HG03520 (cell line): ENCODE measurements around the gene PLA2G1B.
"Not testable (repeated sequence)": the region's sequence is repeated elsewhere in the genome, so short reads cannot be mapped to it uniquely, and the experiment has no call there.

Experiments
- ATAC-seq: cut with Tn5 transposase; IDR thresholded peaks from one replicate; pipeline ENCODE4 v1.9.1; 2021; ENCODE audit warnings: mild to moderate bottlenecking, moderate library complexity; ENCODE audit not compliant: unreplicated experiment

The PLA2G1B gene

DNA sequence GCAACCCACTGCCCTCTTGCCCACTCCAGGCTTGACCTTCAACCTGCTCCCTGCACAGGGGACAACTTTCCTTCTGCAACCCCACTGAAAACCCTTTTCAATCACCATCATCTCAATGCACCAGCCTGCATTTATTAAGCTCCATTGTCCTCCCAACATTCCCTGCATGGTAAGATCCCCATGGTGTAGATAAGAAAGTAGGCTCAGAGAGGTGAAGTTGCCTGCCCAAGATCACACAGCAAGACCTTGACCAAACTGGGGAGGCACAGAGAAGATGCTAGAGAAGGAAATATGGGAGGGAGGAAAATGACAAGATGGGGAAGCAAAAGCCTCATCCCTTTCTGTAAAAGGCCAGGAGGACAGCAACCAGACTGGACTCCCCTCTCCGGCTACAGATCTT is 31.5 kb upstream of the PLA2G1B start:
- ATAC-seq: no peak

- ATAC-seq: no peak
Measured at GRCh38 chr12:120358412-120359100, 31.0 kb upstream of the PLA2G1B start.

GRCh38 chr12:120357104-120357503 is 29.5 kb upstream of the PLA2G1B start:
- no peak for ATAC-seq

- no peak for ATAC-seq
Measured at GRCh38 chr12:120356567-120357030, 29.0 kb upstream of the PLA2G1B start.

GRCh38 chr12:120353556-120354317 is 26.2 kb upstream of the PLA2G1B start:
- ATAC-seq: no peak

DNA sequence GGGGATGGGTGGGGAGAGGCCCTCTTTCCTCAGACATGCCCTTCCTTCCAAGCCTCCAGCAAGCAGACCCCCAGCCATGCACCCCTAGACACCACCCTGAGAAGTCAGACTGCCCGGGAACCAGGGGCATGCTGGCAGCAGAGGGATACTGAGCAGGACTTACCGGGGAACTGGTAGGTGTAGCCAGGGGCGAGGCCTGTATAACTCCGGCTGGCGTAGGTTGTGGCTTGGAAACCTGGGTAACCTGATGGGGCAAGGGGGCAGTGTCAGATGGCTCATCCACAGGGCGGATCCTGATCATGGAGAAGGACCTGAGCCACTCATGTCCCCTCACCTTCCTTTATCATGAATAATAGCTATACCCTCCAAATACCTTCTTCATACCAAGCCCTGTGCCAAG is 25.6 kb upstream of the PLA2G1B start:
- no peak for ATAC-seq

DNA sequence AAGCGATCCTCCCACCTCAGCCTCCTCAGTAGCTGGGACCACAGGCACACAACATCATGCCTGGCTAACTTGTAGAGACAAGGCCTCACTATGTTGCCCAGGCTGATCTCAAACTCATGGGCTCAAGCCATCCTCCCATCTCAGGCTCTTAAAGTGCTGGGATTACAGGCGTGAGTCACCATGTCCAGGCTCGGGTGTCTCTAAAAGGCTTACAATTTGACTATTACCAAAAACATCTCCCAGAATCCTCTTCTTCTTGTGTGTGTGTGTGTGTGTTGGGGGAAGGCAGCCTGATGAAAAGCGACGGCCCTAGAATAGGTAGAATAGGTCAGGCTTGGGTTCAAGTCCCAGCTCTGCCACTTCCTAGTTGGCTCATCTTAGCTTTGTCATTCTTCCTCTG is 24.5 kb upstream of the PLA2G1B start:
- ATAC-seq: no peak

- no peak for ATAC-seq
Measured at GRCh38 chr12:120350576-120351350, 23.2 kb upstream of the PLA2G1B start.

GRCh38 chr12:120347766-120348165 is 20.2 kb upstream of the PLA2G1B start:
- no peak for ATAC-seq

GRCh38 chr12:120346681-120347080 is 19.1 kb upstream of the PLA2G1B start:
- no peak for ATAC-seq

- ATAC-seq: no peak
Measured at GRCh38 chr12:120346031-120346430, 18.5 kb upstream of the PLA2G1B start.

GRCh38 chr12:120343692-120344091 is 16.1 kb upstream of the PLA2G1B start:
- no peak for ATAC-seq

DNA sequence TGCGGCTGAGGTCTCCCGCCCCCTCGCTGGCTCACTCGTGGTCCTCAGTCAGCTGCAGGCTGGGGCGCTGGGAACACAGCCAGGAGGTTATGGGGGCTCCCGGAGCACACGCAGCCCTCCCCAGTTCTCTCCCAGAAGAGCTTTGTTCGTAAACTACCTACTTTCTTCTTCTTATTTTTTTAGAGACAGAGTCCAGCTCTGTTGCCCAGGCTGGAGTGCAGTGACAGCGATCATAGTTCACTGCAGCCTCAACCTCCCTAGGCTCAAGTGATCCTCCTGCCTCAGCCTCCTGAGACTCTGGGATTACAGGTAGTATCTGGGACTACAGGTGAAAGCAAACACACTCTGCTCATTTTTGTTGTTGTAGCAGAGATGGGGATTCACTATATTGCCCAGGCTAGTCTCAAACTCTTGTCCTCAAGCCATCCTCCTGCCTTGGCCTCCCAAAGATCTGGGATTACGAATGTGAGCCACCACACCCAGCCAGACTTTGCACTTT is 15.5 kb upstream of the PLA2G1B start:
- ATAC-seq: no peak

DNA sequence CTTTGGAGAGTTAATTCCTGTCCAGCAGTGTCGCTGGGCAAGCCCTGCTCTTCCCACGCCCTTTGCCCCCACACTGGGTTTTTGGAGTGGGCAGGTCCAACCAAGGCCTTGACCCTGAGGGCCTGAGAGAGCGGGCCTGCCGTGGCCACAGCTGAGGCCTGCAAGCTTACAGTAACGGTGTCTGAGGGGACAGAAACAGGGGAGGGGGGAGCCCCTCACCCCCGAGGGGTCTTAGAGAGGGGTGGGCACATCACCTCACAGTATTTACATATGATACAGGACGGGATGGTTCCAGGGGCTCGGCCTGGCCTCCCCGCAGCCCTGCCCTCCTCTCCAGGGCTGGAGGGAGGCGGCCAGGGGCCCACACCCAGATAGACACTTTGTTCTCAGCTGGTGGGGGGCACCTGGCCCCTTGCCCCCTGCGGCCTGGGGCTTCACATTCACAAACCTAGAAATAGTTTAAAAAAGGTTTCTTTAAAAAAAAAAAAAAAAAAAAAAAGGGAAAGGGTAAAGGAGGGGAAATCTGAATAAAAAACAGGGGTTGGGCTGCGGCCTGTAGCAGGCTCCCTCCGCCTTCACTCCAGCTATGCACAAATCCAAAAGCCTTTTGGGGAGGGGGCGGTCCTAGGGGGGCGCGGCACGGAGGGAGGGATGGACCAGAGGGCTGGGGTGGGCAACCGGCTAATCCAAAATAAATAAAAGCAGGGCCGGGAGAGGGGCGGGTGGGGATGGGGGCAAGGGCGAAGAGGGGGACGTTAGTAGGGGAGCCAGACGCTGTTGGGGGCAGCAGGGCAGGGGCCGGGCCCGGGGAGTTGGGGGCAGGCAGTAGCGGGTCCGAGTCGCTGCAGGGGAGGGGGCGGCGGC is 14.8 kb upstream of the PLA2G1B start:
- ATAC-seq: no peak

GRCh38 chr12:120339256-120339655 is 11.7 kb upstream of the PLA2G1B start:
- ATAC-seq: no peak

DNA sequence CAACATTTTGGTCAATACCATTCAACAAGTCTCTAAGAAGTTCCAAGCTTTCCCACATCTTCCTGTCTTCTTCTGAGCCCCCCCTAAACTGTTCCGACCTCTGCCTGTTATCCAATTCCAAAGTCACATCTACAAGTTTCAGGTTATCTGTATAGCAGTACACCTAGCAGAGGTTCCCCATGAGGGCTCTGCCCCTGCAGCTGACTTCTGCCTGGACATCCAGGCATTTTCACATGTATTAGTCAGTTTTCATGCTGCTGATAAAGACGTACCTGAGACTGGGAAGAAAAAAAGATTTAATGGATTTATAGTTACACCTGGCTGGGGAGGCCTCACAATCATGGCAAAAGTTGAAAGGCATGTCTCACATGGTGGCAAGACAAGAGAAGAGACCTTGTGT is 10.2 kb upstream of the PLA2G1B start:
- ATAC-seq: no peak

DNA sequence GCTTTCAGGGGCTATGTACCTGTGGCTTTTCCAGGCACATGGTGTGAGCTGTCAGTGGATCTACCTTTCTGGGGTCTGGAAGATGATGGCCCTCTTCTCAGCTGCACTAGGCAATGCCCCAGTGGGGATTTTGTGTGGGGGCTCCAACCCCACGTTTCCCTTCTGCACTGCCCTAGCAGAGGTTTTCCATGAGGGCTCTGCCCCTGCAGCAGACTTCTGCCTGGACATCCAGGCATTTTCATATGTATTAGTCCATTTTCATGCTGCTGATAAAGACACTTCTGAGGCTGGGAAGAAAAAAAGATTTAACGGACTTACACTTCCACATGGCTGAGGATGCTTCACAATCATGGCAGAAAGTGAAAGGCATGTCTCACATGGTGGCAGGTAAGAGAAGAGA is 8.8 kb upstream of the PLA2G1B start:
- not testable (repeated sequence) for ATAC-seq

- not testable (repeated sequence) for ATAC-seq
Measured at GRCh38 chr12:120335447-120335846, 7.9 kb upstream of the PLA2G1B start.

DNA sequence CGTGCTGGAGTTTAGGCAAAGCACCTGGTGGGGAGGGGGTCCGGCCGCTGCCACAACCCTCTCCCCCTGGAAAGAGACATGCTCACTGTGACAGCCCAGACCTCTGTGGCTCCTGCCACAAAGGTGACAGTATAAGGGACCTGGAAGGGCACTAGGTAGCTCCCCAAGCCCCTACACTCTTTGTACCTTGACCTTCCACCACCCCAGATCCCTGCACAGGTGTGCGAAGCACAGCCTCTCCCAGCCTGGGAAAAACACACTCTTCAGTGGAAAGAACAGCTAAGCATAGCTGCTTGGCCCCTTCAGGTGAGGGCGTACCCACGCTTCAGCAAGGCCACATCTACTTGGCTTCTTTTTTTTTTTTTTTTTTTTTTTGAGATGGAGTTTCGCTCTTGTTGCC is 4.9 kb upstream of the PLA2G1B start:
- no peak for ATAC-seq

DNA sequence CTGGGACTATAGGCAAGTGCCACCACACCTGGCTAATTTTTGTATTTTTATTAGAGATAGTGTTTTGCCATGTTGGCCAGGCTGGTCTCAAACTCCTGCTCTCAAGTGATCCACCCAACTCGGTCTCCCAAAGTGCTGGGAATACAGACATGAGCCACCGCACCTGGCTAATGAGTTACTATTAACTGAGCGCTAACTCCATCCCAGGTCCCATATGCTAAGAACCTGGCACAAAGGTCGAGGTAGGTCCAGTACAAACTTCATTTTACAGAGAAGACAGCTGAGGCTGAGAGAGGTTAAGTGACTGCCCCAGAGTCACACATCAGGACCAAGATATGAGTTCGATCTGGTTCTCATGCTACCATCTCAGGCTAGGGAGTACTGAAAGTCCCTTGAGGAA is 4.5 kb upstream of the PLA2G1B start:
- ATAC-seq: no peak

DNA sequence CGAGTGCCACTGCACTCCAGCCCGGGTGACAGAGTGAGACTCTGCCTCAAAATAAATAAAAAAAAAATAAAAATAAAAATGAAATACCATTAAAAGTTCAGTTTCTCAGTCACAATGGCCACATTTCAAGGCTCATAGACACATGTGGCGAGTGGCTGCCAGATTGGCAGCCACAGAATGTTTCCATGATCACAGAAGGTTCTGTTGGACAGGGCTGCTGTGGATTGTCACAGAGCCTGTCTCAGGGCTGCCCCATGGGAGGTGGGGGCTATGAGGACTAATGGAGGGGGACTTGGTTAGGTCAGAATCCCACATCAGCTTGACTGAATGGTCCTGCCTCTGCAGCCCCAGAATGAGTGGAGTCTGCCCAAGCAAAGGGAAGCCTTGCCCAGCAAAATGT is 3.8 kb upstream of the PLA2G1B start:
- no peak for ATAC-seq
